HepG2 (cell line): ENCODE data around the gene MSS51. TPM values are rescaled to one million over a fixed set of nuclear protein-coding genes. Genes with fewer than 3 reads are reported as not detected.

Experiments
- CC2D1A ChIP-seq: sonication (generic); formaldehyde crosslinking; IDR thresholded peaks from 2 replicates; pipeline ENCODE4 v1.8.1; 2023; ENCODE audit warnings: mild to moderate bottlenecking, missing genetic modification reagents
- CHCHD3 ChIP-seq: sonication (generic); formaldehyde crosslinking; IDR thresholded peaks from 2 replicates; pipeline ENCODE4 v1.8.0; 2022; ENCODE audit warnings: mild to moderate bottlenecking, missing genetic modification reagents, moderate library complexity
- FOXK1 ChIP-seq: sonication (generic); formaldehyde crosslinking; IDR thresholded peaks from 2 replicates; pipeline ENCODE4 v1.4.0; 2020; ENCODE audit warnings: low read depth, missing genetic modification reagents, borderline replicate concordance
- HMGA1 ChIP-seq: sonication (generic); formaldehyde crosslinking; conservative IDR thresholded peaks from 2 replicates; pipeline ENCODE4 v1.4.0; 2020; ENCODE audit warnings: missing genetic modification reagents
- KAT2B ChIP-seq: fragments of 150-350 bp; IDR thresholded peaks from 2 replicates; pipeline ENCODE4 v1.6.1; 2014; ENCODE audit warnings: low read depth, low read length, borderline replicate concordance
- KLF9 ChIP-seq: IDR thresholded peaks from 2 replicates; pipeline ENCODE4 v1.6.1; 2016; ENCODE audit warnings: low read depth
- MAF1 ChIP-seq: sonication (generic); formaldehyde crosslinking; IDR thresholded peaks from 2 replicates; pipeline ENCODE4 v1.5.0; 2020; ENCODE audit warnings: missing genetic modification reagents, borderline replicate concordance
- MYC ChIP-seq: sonication (generic); formaldehyde crosslinking; IDR thresholded peaks from 2 replicates; pipeline ENCODE4 v1.9.0; 2021; ENCODE audit warnings: missing genetic modification reagents, borderline replicate concordance
- NR2F6 ChIP-seq, 2 experiments: IDR thresholded peaks; 2 replicates each; pipeline ENCODE4 v1.6.1; 2016; ENCODE audit warnings: antibody characterized with exemption in 1 of 2, mild to moderate bottlenecking in 1 of 2
- PAX8 ChIP-seq: sonication (generic); formaldehyde crosslinking; IDR thresholded peaks from 2 replicates; pipeline ENCODE4 v1.8.0; 2022; ENCODE audit warnings: mild to moderate bottlenecking, missing genetic modification reagents, borderline replicate concordance
- POLR2AphosphoS2 ChIP-seq: IDR thresholded peaks from 2 replicates; pipeline ENCODE4 v1.6.1; 2011; ENCODE audit warnings: low read depth, low read length, improper control_type of control experiment
- RARA ChIP-seq: IDR thresholded peaks from 2 replicates; pipeline ENCODE4 v1.6.1; 2016; ENCODE audit warnings: missing genetic modification reagents, missing compliant biosample characterization
- SATB2 ChIP-seq: sonication (generic); formaldehyde crosslinking; IDR thresholded peaks from 2 replicates; pipeline ENCODE4 v1.5.0; 2020; ENCODE audit warnings: missing genetic modification reagents
- SP140L ChIP-seq: sonication (generic); formaldehyde crosslinking; IDR thresholded peaks from 2 replicates; pipeline ENCODE4 v1.4.0; 2020; ENCODE audit warnings: missing genetic modification reagents, borderline replicate concordance
- ZEB1 ChIP-seq: IDR thresholded peaks from 2 replicates; pipeline ENCODE4 v1.6.1; 2012; ENCODE audit warnings: mild to moderate bottlenecking, low read depth, inconsistent platforms; ENCODE audit not compliant: insufficient replicate concordance
- ZNF121 ChIP-seq: sonication (generic); formaldehyde crosslinking; IDR thresholded peaks from 2 replicates; pipeline ENCODE4 v1.5.0; 2020; ENCODE audit warnings: mild to moderate bottlenecking, missing genetic modification reagents
- ZNF207 ChIP-seq: fragments of 450-650 bp; IDR thresholded peaks from 2 replicates; pipeline ENCODE4 v1.6.1; 2016; ENCODE audit warnings: antibody characterized with exemption, borderline replicate concordance
- ZNF333 ChIP-seq: sonication (generic); formaldehyde crosslinking; IDR thresholded peaks from 2 replicates; pipeline ENCODE4 v1.4.0; 2020; ENCODE audit warnings: mild to moderate bottlenecking, missing genetic modification reagents, borderline replicate concordance
- ZNF496 ChIP-seq: sonication (generic); formaldehyde crosslinking; IDR thresholded peaks from 2 replicates; pipeline ENCODE4 v1.8.1; 2023; ENCODE audit warnings: mild to moderate bottlenecking, moderate library complexity, missing genetic modification reagents; ENCODE audit not compliant: insufficient replicate concordance
- polyA plus RNA-seq, 8 experiments: library from polyadenylated mRNA; depleted of rRNA in 3 of 8; stranded (reverse) in 7 of 8; unstranded in 1 of 8; fragments of >200 nt; fragmentation: Illumina TruSeq in 4 of 8; extraction: Trizol in 4 of 8; gene quantifications; 2 replicates each; pipeline versions ENCODE4 v1.2.1 to v1.2.3, GENCODE V29; 2011 to 2016; ENCODE audit warnings: low read depth in 4 of 8, missing spikeins in 1 of 8, mixed read lengths in 1 of 8; ENCODE audit not compliant: insufficient read depth in 1 of 8
- total RNA-seq, 5 experiments: library from RNA; depleted of rRNA; stranded (reverse); fragments of >200 nt; fragmentation: Illumina TruSeq; extraction: Trizol; gene quantifications; 2 replicates each; pipeline ENCODE4 v1.2.3, GENCODE V29; 2016; ENCODE audit warnings: low read depth in 1 of 5
- TF ChIP-seq, protein P1 (sequence below), 2 experiments: sonication (generic) in 1 of 2; formaldehyde crosslinking in 1 of 2; IDR thresholded peaks; 2 replicates each; pipeline versions ENCODE4 v1.5.1 to v1.6.1; 2011 to 2020; ENCODE audit warnings: borderline replicate concordance in 1 of 2, low read depth in 1 of 2, low read length in 1 of 2, mild to moderate bottlenecking in 1 of 2, missing genetic modification reagents in 1 of 2, moderate library complexity in 1 of 2
- TF ChIP-seq, protein P2 (sequence below): IDR thresholded peaks from 2 replicates; pipeline ENCODE4 v1.6.1; 2016; ENCODE audit warnings: mild to moderate bottlenecking, missing biosample characterization, missing genetic modification reagents
- TF ChIP-seq, protein P3 (sequence below): sonication (generic); formaldehyde crosslinking; IDR thresholded peaks from 2 replicates; pipeline ENCODE4 v1.8.0; 2022; ENCODE audit warnings: mild to moderate bottlenecking, missing genetic modification reagents, borderline replicate concordance
- TF ChIP-seq, protein P4 (sequence below): sonication (generic); formaldehyde crosslinking; IDR thresholded peaks from 2 replicates; pipeline ENCODE4 v1.4.0; 2020; ENCODE audit warnings: missing genetic modification reagents, borderline replicate concordance

The MSS51 gene
- total and polyA plus RNA-seq, 2 of the 13 experiments (the other 11 are each of a cell fraction or from before 2014, with no cell fraction given): 0.91 to 2.4 TPM

DNA sequence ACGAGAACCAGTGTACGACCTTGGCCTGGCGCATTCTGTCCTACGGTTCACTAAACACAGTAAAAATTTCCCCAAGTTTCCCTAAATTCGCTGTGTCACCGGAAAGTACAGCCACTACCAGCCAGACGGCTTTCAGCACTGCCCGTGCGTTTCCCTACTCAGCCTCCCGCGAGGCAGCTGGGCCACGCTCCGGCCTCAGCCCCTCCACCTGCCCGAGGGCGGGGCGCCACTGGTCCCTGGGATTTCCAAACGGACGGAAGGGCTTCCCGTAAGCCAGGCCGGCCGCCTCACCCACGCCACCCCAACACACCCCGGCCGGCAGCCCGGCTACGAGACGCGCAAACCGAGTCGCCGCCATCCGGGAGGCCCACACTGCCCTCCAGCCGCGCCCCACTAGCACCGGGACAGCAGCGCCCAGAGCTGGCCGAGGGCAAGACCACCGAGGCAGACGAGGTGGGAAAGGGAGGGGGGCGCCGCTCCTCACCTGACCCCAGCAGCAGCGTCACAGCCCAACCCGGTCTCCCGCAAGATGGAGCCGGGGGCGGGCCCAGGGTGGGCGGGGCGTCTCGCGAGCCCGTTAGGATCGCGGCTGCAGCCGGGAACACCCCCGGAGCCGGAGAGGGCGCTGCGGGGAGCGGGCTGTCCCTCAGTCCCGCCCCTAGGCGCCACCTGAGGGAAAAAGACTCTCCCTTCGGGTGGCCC lies 19.7 kb downstream of the MSS51 start, which contains the start of gene ANXA7 (continued):
- TF ChIP-seq, protein P1, sequence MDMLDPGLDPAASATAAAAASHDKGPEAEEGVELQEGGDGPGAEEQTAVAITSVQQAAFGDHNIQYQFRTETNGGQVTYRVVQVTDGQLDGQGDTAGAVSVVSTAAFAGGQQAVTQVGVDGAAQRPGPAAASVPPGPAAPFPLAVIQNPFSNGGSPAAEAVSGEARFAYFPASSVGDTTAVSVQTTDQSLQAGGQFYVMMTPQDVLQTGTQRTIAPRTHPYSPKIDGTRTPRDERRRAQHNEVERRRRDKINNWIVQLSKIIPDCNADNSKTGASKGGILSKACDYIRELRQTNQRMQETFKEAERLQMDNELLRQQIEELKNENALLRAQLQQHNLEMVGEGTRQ (IDR thresholded peaks at IDR 0.05; ENCODE audit: low read depth, low read length): no peak
- TF ChIP-seq, protein P1 (CRISPR knock-in tag; IDR thresholded peaks at IDR 0.05; ENCODE audit: borderline replicate concordance): no peak
- TF ChIP-seq NR2F6 (IDR thresholded peaks at IDR 0.05) (no peak), NR2F6 (CRISPR knock-in tag; IDR thresholded peaks at IDR 0.05) (peak; percentile 51; the same call in 1 of the 2 replicates), PAX8 (CRISPR knock-in tag) (0 out of 2 replicates have a peak, but pooled peaks have one; percentile 29), CHCHD3 (CRISPR knock-in tag) (peak; percentile 69; the same call in 1 of the 2 replicates), SP140L (CRISPR knock-in tag) (no peak), ZNF207 (no peak), ZEB1 (peak; percentile 10), HMGA1 (CRISPR knock-in tag) (no peak), RARA (CRISPR knock-in tag) (peak; percentile 24; the same call in 1 of the 2 replicates), SATB2 (no peak), ZNF121 (CRISPR knock-in tag) (no peak), MYC (peak; percentile 87), MAF1 (CRISPR knock-in tag) (no peak; the same call in 1 of the 2 replicates), FOXK1 (CRISPR knock-in tag) (peak; percentile 72; the same call in 1 of the 2 replicates), POLR2AphosphoS2 (no peak), CC2D1A (CRISPR knock-in tag) (no peak; the same call in 1 of the 2 replicates), KLF9 (peak; percentile 66; the same call in 1 of the 2 replicates), KAT2B (no peak), ZNF496 (no peak), ZNF333 (CRISPR knock-in tag) (peak; percentile 72; the same call in 1 of the 2 replicates)
- TF ChIP-seq, protein P2, sequence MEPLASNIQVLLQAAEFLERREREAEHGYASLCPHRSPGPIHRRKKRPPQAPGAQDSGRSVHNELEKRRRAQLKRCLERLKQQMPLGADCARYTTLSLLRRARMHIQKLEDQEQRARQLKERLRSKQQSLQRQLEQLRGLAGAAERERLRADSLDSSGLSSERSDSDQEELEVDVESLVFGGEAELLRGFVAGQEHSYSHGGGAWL (CRISPR knock-in tag): peak; percentile 88
- TF ChIP-seq, protein P3, sequence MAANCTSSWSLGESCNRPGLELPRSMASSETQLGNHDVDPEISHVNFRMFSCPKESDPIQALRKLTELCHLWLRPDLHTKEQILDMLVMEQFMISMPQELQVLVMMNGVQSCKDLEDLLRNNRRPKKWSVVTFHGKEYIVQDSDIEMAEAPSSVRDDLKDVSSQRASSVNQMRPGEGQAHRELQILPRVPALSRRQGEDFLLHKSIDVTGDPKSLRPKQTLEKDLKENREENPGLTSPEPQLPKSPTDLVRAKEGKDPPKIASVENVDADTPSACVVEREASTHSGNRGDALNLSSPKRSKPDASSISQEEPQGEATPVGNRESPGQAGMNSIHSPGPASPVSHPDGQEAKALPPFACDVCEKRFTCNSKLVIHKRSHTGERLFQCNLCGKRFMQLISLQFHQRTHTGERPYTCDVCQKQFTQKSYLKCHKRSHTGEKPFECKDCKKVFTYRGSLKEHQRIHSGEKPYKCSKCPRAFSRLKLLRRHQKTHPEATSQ (CRISPR knock-in tag): no peak
- TF ChIP-seq, protein P4, sequence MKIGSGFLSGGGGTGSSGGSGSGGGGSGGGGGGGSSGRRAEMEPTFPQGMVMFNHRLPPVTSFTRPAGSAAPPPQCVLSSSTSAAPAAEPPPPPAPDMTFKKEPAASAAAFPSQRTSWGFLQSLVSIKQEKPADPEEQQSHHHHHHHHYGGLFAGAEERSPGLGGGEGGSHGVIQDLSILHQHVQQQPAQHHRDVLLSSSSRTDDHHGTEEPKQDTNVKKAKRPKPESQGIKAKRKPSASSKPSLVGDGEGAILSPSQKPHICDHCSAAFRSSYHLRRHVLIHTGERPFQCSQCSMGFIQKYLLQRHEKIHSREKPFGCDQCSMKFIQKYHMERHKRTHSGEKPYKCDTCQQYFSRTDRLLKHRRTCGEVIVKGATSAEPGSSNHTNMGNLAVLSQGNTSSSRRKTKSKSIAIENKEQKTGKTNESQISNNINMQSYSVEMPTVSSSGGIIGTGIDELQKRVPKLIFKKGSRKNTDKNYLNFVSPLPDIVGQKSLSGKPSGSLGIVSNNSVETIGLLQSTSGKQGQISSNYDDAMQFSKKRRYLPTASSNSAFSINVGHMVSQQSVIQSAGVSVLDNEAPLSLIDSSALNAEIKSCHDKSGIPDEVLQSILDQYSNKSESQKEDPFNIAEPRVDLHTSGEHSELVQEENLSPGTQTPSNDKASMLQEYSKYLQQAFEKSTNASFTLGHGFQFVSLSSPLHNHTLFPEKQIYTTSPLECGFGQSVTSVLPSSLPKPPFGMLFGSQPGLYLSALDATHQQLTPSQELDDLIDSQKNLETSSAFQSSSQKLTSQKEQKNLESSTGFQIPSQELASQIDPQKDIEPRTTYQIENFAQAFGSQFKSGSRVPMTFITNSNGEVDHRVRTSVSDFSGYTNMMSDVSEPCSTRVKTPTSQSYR (CRISPR knock-in tag): no peak
